Measurements from ENCODE around the gene PLK3.
"Not testable (repeated sequence)": the region's sequence is repeated elsewhere in the genome, so short reads cannot be mapped to it uniquely, and the experiment has no call there.

Gene PLK3

DNA sequence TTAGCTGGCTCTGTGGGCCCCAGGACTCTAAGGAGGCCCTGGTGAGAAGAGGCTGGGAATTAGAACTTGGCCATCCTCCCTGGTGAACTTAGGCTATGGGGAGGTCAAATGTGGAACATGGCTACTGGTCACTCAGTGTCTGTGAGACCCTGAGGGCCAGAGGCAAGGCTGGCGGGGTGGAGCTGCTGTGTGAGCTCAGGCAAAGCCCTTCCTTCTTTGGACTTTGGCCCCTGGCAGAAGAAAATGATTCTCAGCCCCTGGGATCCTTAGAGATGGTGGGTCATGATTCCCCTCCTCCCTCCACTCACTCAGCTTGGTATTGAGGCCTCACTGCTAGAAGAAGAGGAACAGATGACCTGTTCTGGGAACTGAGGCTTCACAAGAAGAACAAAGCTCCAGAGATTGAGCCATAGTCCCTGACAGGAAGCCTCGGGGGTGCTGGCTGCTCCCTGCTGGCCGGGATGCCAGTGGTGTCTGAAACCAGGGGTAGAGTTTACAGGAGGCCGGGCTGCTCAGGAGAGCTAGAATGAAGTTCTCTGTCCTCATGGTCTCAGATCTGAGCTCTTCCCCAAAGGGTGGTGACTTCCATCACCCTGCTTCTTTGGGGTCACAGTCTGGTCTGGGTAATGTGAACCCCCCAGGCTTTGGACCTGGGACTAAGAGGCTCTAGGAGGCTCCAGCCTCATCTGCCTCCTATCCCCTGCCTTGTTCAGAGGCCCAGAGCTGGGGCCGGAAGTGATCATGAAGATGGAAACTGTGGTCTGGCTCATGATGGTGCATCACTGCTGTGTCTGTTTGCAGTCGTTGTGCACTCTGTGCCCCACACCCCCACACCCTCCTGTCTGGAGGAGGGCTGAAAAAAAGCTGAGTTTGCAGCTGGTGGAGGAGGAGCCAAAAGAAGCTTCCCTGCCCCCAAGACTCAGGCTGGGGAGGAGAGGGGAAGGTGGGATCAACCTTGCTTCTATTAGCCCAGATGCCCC is 9.1 kb downstream of the PLK3 start:
- peaks cover 24% of the 10 kb centered on the region for H3K36me3 ChIP-seq (replicated peaks)
- no peaks in the 10 kb centered on the region; the same call in 1 of the 2 replicates for H3K9me3 ChIP-seq
- DNase-seq (ENCODE audit: low spot score in 2 of 2), result no peak
- H3K4me1 ChIP-seq, result peaks cover 26% of the 10 kb centered on the region
- H3K27me3 ChIP-seq (ENCODE audit: low read depth), result no peaks in the 10 kb centered on the region
- no peak overlapping the region for H3K4me3 ChIP-seq
- in situ Hi-C loops (cut with MboI; ENCODE audit: low sequenced_read_pairs), result no loop called here

DNA sequence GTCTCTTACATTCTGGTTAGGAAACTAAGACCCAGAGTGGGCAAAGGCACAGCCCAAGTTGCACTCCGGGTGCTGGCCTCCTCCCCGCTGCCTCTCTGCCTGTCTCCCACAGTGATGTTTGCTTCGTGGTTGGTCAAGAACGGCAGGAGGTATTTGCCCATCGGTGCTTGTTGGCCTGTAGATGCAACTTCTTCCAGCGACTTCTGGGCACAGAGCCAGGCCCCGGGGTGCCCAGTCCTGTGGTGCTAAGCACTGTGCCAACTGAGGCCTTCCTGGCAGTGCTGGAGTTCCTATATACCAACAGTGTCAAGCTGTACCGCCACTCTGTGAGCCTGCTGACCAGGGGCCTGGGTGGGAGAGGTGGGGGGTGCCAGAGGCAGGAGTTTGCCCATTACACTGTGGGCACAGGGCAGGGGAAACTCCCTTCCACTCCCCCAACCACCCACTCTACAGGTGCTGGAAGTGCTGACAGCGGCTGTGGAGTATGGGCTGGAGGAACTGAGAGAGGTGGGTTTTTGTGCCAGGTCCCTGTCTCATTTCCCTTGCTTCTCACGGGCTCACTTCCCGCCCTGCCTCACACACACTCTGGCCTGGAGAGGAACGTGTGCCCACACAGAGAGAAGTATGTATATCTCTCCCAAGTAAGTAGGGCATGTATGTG is 10.1 kb downstream of the PLK3 start:
- H3K9me3 ChIP-seq, result no peaks in the 10 kb centered on the region; the same call in 1 of the 2 replicates
- DNase-seq (ENCODE audit: low spot score in 2 of 2), result no peak
- in situ Hi-C loops (cut with MboI; ENCODE audit: low sequenced_read_pairs), result loop anchor here (10.0 kb wide), 1 partner anchor 75 kb away; the partner anchor contains the start of genes KIF2C and RNU5D-1
- H3K4me3 ChIP-seq, result no peak overlapping the region
- H3K27me3 ChIP-seq (ENCODE audit: low read depth), result no peaks in the 10 kb centered on the region
- peaks cover 26% of the 10 kb centered on the region for H3K4me1 ChIP-seq
- H3K36me3 ChIP-seq (replicated peaks), result peaks cover 17% of the 10 kb centered on the region

DNA sequence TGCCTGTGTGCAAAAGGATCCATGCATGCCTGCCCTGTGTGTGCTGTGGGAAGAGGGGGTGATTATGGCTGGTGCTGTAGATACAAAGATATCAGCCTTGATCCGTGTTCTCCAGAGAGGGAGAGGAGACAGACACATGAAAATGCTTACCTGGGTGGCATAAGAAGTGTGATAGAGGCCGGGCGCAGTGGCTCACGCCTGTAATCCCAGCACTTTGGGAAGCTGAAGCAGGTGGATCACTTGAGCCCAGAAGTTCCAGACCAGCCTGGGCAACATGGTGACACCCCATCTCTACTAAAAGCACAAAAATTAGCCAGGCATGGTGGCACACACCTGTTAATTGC is 10.6 kb downstream of the PLK3 start:
- in situ Hi-C loops (cut with MboI; ENCODE audit: low sequenced_read_pairs), result loop anchor here (10.0 kb wide), 1 partner anchor 76 kb away; the partner anchor contains the start of genes KIF2C and RNU5D-1
- Histone ChIP-seq H3K4me1 (peaks cover 26% of the 10 kb centered on the region), H3K36me3 (replicated peaks) (peaks cover 12% of the 10 kb centered on the region)
- H3K27me3 ChIP-seq (ENCODE audit: low read depth); H3K9me3 ChIP-seq; H3K4me3 ChIP-seq; DNase-seq (ENCODE audit: low spot score in 2 of 2): not testable (repeated sequence)

DNA sequence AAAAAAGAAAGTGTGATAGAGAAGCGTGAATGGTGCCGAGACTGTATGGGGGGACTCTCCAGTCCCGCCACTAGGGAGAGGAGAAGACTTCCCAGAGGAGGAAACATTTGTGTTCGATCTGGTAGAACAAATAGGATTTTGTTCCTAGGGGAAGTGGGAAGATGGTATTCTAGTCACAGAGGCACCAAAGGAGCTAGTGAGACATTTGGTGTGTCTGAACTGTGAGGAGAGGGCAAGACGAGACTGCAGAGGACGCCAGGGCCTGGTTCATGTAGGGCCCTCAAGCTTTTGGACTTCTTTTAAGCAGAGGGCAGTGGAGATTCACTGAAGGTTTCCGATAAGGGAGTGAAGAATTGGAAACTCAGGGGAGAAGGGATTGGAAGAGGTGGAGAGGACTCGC is 11.1 kb downstream of the PLK3 start:
- peaks cover 26% of the 10 kb centered on the region for H3K4me1 ChIP-seq
- H3K36me3 ChIP-seq (replicated peaks), result peaks cover 9% of the 10 kb centered on the region
- DNase-seq (ENCODE audit: low spot score in 2 of 2), result no peak
- no peak overlapping the region for H3K4me3 ChIP-seq
- no peaks in the 10 kb centered on the region for H3K27me3 ChIP-seq (ENCODE audit: low read depth)
- in situ Hi-C loops (cut with MboI; ENCODE audit: low sequenced_read_pairs), result loop anchor here (10.0 kb wide), 1 partner anchor 76 kb away; the partner anchor contains the start of genes KIF2C and RNU5D-1
- no peaks in the 10 kb centered on the region; the same call in 1 of the 2 replicates for H3K9me3 ChIP-seq

DNA sequence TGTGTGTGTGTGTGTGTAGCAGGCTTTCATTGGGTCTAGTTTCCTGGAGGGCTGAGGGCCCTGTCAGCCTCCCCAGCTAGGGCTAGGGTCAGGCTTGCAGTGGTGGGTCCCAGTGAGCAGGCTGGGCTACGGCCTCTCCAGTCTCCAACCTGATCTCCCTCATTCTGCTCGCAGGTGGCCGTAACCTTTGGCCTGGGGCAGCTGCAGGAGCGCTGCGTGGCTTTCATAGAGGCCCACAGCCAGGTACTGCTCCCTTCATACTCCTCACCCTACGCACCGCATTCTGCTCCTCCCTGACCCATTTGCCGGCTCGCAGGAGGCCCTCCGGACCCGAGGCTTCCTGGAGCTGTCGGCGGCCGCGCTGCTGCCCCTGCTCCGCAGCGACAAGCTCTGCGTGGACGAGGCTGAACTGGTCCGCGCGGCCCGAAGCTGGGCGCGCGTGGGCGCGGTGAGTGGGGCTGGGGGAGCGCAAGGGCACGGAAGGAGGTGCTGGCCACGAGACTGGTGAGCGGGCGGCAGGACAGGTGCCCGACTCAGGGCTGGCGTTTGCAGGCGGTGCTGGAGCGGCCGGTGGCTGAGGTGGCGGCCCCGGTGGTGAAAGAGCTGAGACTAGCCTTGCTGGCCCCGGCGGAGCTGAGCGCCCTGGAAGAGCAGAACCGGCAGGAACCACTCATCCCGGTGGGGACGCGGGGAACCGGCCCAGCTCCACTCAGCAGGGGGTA is 12.8 kb downstream of the PLK3 start:
- Histone ChIP-seq H3K36me3 (replicated peaks) (no peaks in the 10 kb centered on the region), H3K4me3 (peak overlapping the region; percentile 37), H3K9me3 (no peaks in the 10 kb centered on the region; the same call in 1 of the 2 replicates), H3K27me3 (ENCODE audit: low read depth) (no peaks in the 10 kb centered on the region), H3K4me1 (peaks cover 15% of the 10 kb centered on the region)
- DNase-seq (ENCODE audit: low spot score in 2 of 2), result no peak
- in situ Hi-C loops (cut with MboI; ENCODE audit: low sequenced_read_pairs), result loop anchor here (10.0 kb wide), 1 partner anchor 78 kb away; the partner anchor contains the start of genes KIF2C and RNU5D-1

DNA sequence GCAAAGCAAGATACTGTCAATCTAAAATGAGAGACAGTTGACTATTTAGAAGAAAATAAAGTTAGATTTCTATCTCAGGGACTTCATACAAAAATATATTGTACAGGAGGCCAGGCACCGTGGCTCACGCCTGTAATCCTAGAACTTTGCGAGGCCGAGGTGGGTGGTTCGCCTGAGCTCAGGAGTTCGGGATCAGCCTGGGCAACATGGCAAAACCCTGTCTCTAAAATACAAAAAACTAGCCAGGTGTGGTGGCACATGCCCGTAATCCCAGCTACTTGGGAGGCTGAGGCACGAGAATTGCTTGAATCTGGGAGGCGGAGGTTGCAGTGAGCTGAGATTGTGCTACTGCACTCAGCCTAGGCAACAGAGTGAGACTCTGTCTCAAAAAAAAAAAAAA is 15.7 kb downstream of the PLK3 start:
- H3K4me3 ChIP-seq; H3K27me3 ChIP-seq (ENCODE audit: low read depth); H3K9me3 ChIP-seq; H3K36me3 ChIP-seq (replicated peaks); DNase-seq (ENCODE audit: low spot score in 2 of 2): not testable (repeated sequence)
- H3K4me1 ChIP-seq, result peaks cover 20% of the 10 kb centered on the region
- in situ Hi-C loops (cut with MboI; ENCODE audit: low sequenced_read_pairs), result loop anchor here (10.0 kb wide), 1 partner anchor 81 kb away; the partner anchor contains the start of genes KIF2C and RNU5D-1

DNA sequence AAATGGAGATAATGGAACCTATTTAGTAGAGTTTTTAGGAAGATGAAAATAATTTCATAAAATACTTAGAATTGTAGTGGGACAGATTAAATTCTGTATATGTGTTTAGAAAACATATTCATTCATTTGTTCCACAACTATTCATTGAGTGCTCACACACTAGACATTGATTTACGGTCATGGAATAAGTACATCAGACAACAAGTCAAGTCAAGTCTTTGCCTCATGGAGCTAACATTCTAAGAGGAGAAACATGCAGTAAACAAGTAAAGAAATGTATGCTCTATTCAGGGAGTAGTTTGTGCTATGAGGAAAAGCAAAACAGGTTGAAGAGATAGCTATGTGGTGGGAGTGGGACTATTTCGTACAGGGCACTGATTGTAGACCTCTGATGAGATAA is 17.1 kb downstream of the PLK3 start:
- Histone ChIP-seq H3K36me3 (replicated peaks) (no peaks in the 10 kb centered on the region), H3K4me1 (peaks cover 20% of the 10 kb centered on the region), H3K4me3 (no peak overlapping the region), H3K27me3 (ENCODE audit: low read depth) (no peaks in the 10 kb centered on the region), H3K9me3 (no peaks in the 10 kb centered on the region)
- in situ Hi-C loops (cut with MboI; ENCODE audit: low sequenced_read_pairs), result loop anchor here (10.0 kb wide), 1 partner anchor 83 kb away; the partner anchor contains the start of genes KIF2C and RNU5D-1
- DNase-seq (ENCODE audit: low spot score in 2 of 2), result no peak

DNA sequence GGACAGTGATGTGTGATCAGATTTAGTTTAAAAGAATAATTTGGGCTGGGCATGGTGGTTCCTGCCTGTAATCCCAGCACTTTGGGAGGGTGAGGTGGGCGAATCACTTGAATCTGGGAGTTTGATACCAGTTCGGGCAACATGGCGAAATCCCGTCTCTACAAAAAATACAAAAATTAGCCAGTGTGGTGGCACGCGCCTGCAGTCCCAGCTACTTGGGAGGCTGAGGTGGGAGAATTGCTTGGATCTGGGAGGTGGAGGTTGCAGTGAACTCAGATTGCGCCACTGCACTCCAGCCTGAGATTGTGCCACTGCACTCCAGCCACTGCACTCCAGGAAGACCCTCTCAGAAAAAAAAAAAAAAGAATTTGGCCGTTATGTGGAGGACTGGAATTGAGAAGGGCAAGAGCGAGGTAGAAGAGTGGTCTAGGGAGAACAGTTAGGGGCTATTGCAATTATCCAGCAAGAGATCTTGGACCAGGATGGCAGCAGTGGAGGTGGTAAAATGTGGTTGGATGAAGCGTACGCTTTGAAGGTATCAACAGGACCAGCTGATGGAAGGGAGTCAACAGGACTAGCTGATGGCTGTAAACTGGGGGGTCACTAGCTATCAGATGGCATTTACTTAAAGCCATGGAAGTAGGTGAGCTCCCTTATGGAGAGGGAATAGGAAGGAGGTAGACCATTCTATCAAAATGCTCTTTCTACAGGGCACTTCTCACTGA is 17.8 kb downstream of the PLK3 start:
- Histone ChIP-seq H3K4me3 (no peak overlapping the region), H3K36me3 (replicated peaks) (no peaks in the 10 kb centered on the region), H3K27me3 (ENCODE audit: low read depth) (no peaks in the 10 kb centered on the region), H3K4me1 (peaks cover 20% of the 10 kb centered on the region), H3K9me3 (no peaks in the 10 kb centered on the region)
- in situ Hi-C loops (cut with MboI; ENCODE audit: low sequenced_read_pairs), result loop anchor here (10.0 kb wide), 1 partner anchor 83 kb away; the partner anchor contains the start of genes KIF2C and RNU5D-1
- DNase-seq (ENCODE audit: low spot score in 2 of 2), result no peak

DNA sequence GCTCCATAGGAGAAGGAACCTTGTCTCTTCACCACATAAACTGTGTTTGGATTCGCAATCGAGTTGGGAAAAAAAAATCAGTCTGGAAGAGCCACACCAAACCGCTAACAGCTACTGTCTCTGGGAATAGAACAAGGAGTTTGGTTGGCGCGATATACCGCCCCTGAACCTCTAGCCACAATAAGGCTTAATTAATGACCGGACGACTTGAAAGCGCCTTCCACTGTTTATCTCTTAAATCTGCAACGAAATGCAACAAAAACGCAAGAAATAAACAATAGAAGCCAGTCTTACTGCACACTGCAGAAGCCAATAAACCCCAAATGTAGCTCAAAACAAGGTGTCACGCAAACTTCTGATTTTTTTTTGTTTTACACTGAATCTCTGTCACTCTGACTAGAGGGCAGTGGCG is 19.0 kb downstream of the PLK3 start:
- Histone ChIP-seq H3K36me3 (replicated peaks) (no peaks in the 10 kb centered on the region), H3K27me3 (ENCODE audit: low read depth) (no peaks in the 10 kb centered on the region), H3K4me1 (peaks cover 12% of the 10 kb centered on the region), H3K4me3 (peak overlapping the region; percentile 18), H3K9me3 (no peaks in the 10 kb centered on the region)
- in situ Hi-C loops (cut with MboI; ENCODE audit: low sequenced_read_pairs), result loop anchor here (10.0 kb wide), 1 partner anchor 84 kb away; the partner anchor contains the start of genes KIF2C and RNU5D-1
- peak in 1 of 2 experiments; percentile 88 for DNase-seq (ENCODE audit: low spot score in 2 of 2)

DNA sequence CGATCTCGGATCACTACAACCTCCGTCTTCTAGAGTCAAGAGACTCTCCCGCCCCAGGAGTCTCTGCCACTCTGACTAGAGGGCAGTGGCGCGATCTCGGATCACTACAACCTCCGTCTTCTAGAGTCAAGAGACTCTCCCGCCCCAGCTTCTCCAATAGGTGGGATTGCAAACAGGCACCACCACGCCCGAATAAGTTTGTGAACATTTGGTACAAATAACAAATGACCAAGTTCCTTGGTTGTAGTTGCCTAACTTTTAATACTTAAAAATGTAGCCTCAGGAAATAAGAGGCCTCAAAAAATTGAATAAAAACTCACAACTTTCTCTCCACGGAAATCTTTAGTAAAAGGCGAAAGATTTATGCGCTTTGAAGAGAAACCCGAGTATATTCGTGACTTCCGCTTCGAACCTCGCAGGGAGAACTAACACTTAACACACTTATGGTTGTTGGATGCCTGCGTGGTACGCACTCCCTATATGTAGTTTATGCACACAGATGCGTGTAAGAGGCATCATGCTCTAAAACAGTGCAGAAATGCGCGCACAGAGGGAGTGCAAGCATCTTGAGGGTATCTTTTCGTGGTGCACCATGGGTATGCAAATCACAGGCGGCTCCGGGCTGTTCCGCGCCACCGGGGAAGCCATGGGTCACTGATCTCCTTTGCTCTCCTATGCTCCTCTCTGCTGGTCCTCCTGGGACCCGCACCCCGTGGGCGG is 19.6 kb downstream of the PLK3 start:
- in situ Hi-C loops (cut with MboI; ENCODE audit: low sequenced_read_pairs), result loop anchor here (10.0 kb wide), 1 partner anchor 85 kb away; the partner anchor contains the start of genes KIF2C and RNU5D-1
- Histone ChIP-seq H3K4me3 (peak overlapping the region; percentile 18), H3K9me3 (no peaks in the 10 kb centered on the region), H3K4me1 (peaks cover 12% of the 10 kb centered on the region), H3K27me3 (ENCODE audit: low read depth) (no peaks in the 10 kb centered on the region), H3K36me3 (replicated peaks) (no peaks in the 10 kb centered on the region)
- DNase-seq (ENCODE audit: low spot score in 2 of 2), result peak; percentile 94 to 98

DNA sequence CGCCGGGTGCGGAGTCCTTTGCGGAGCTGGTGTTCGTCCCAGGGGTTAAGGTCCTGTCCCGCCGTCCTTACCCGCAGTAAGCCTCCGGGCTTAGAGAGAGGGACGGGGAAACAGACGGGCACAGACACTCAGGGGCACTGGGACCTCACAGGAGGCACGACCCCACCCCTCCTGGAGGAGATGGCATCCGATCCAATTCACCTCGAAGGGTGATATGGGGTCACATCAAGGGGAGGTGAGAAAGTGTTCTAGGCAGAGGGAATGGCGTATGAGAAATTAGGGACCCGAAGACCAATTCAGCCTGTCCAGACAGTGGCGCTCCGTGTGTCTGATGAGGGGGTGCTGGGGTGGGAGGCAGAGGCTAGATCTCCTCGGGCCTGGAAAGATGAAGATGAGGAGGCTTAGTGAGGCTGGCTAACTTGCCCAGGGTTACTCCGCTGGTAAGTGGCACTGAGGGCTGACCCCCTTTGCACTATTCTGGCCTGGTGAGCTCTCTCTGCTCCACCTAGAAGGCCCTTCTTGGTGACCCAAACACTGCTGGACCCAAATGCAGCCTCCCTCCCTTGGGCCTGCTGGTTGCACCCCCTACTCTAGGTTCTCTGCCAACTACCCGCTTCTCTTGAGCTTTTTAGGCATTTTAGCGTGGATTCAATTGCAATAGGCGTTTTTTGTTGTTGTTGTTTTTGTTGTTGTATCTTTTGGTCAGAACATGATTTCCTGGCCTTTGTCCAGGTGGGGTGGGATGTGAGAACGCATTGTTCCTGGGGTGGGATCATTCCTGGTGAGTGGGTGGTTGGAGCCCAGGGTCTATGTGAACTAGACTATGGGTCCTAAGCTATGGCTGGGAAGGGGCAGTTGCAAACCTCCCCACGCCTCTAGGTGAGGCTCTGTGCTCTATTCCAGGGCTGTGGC is 20.4 kb downstream of the PLK3 start:
- Histone ChIP-seq H3K4me3 (peak overlapping the region; percentile 16), H3K36me3 (replicated peaks) (no peaks in the 10 kb centered on the region), H3K9me3 (no peaks in the 10 kb centered on the region), H3K4me1 (peaks cover 12% of the 10 kb centered on the region), H3K27me3 (ENCODE audit: low read depth) (no peaks in the 10 kb centered on the region)
- DNase-seq (ENCODE audit: low spot score in 2 of 2), result no peak
- in situ Hi-C loops (cut with MboI; ENCODE audit: low sequenced_read_pairs), result no loop called here
